Measurements from ENCODE around the gene PKP2. TPM values are rescaled to one million over a fixed set of nuclear protein-coding genes. Genes with fewer than 3 reads are reported as not detected.
"Not testable (repeated sequence)": the region's sequence is repeated elsewhere in the genome, so short reads cannot be mapped to it uniquely, and the experiment has no call there.

PKP2 gene
- total RNA-seq, 4 donors from 2014 or later: 0.62 to 3.3 (median 1.2) TPM

GRCh38 chr12:32897281-32897610 lies 669 bp upstream of the PKP2 start:
- H3K27ac ChIP-seq: peak overlapping the region in 1 of 4 donors; percentile 32
- peaks cover 0 to 20% (median 6%) of the 10 kb centered on the region in 3 donors for H3K4me1 ChIP-seq
- no peaks in the 10 kb centered on the region for H3K9me3 ChIP-seq
- 7 to 8% methylated on average over 5 to 6 of the region's 6 CpGs for WGBS, 2 donors (ENCODE audit: low coverage in 1 of 2)
- H3K27me3 ChIP-seq: peaks cover 73% of the 10 kb centered on the region
- no peaks in the 10 kb centered on the region for H3K36me3 ChIP-seq
- TF ChIP-seq CTCF (IDR thresholded peaks at IDR 0.05) (no peak), POLR2A (IDR thresholded peaks at IDR 0.05) (no peak), POLR2AphosphoS5 (IDR thresholded peaks at IDR 0.05) (no peak), EP300 (IDR thresholded peaks at IDR 0.05) (no peak)
- no peak for ATAC-seq
- peak overlapping the region in 1 of 2 donors; percentile 60 for H3K4me3 ChIP-seq

- no peaks in the 10 kb centered on the region for H3K36me3 ChIP-seq
- H3K27me3 ChIP-seq: peaks cover 69% of the 10 kb centered on the region
- H3K4me3 ChIP-seq: peak overlapping the region; percentile 38 to 60
- H3K4me1 ChIP-seq: peaks cover 0 to 20% (median 6%) of the 10 kb centered on the region in 3 donors
- no peak for TF ChIP-seq CTCF (IDR thresholded peaks at IDR 0.05)
- TF ChIP-seq POLR2AphosphoS5 (IDR thresholded peaks at IDR 0.05): no peak
- no peak for TF ChIP-seq EP300 (IDR thresholded peaks at IDR 0.05)
- WGBS, 2 donors (ENCODE audit: low coverage in 1 of 2): 5 to 6% methylated on average over 16 to 18 of the region's 28 CpGs
- peak overlapping the region in 1 of 4 donors; percentile 47 for H3K27ac ChIP-seq
- no peak for ATAC-seq
- no peaks in the 10 kb centered on the region for H3K9me3 ChIP-seq
Measured at GRCh38 chr12:32895688-32896431, 717 bp downstream of the PKP2 start.

- peaks cover 58% of the 10 kb centered on the region for H3K27me3 ChIP-seq
- H3K4me3 ChIP-seq: no peak overlapping the region
- 53 to 63% methylated on average over 2 of the region's 2 CpGs for WGBS, 2 donors (ENCODE audit: low coverage in 1 of 2)
- ATAC-seq: no peak
- H3K36me3 ChIP-seq: no peaks in the 10 kb centered on the region
- H3K9me3 ChIP-seq: no peaks in the 10 kb centered on the region
- TF ChIP-seq POLR2AphosphoS5 (IDR thresholded peaks at IDR 0.05) (no peak), POLR2A (IDR thresholded peaks at IDR 0.05) (no peak), EP300 (IDR thresholded peaks at IDR 0.05) (no peak), CTCF (IDR thresholded peaks at IDR 0.05) (no peak)
- H3K27ac ChIP-seq: no peak overlapping the region
- H3K4me1 ChIP-seq: peaks cover 0 to 20% (median 6%) of the 10 kb centered on the region in 3 donors
Measured at GRCh38 chr12:32894566-32894965, 2.0 kb downstream of the PKP2 start.

GRCh38 chr12:32893458-32893857 lies 3.1 kb downstream of the PKP2 start:
- Histone ChIP-seq H3K36me3 (no peaks in the 10 kb centered on the region), H3K4me1 (peaks cover 0 to 20% (median 6%) of the 10 kb centered on the region in 3 donors), H3K27ac (no peak overlapping the region), H3K27me3 (peaks cover 60% of the 10 kb centered on the region), H3K4me3 (no peak overlapping the region), H3K9me3 (no peaks in the 10 kb centered on the region)
- TF ChIP-seq POLR2A (IDR thresholded peaks at IDR 0.05) (no peak), CTCF (IDR thresholded peaks at IDR 0.05) (no peak), POLR2AphosphoS5 (IDR thresholded peaks at IDR 0.05) (no peak), EP300 (IDR thresholded peaks at IDR 0.05) (no peak)
- 42 to 44% methylated on average over 2 of the region's 2 CpGs for WGBS, 2 donors (ENCODE audit: low coverage in 1 of 2)
- ATAC-seq: no peak

- Histone ChIP-seq H3K4me3 (no peak overlapping the region), H3K27me3 (peaks cover 60% of the 10 kb centered on the region)
Measured at GRCh38 chr12:32893043-32893442, 3.5 kb downstream of the PKP2 start.

GRCh38 chr12:32892369-32892768 lies 4.2 kb downstream of the PKP2 start:
- not testable (repeated sequence) for H3K9me3 ChIP-seq, H3K36me3 ChIP-seq, H3K27ac ChIP-seq, H3K4me3 ChIP-seq, ATAC-seq
- WGBS, 2 donors (ENCODE audit: low coverage in 1 of 2): 63% methylated on average over 3 of the region's 3 CpGs; no CpG with 5 or more reads in 1 of the 2 donors
- H3K27me3 ChIP-seq: peaks cover 60% of the 10 kb centered on the region
- peaks cover 0 to 20% (median 6%) of the 10 kb centered on the region in 3 donors for H3K4me1 ChIP-seq

More at GRCh38 chr12:32893043-32893442, 3.5 kb downstream of the PKP2 start:
- Histone ChIP-seq H3K4me1 (peaks cover 0 to 20% (median 6%) of the 10 kb centered on the region in 3 donors), H3K27ac (no peak overlapping the region), H3K9me3 (no peaks in the 10 kb centered on the region), H3K36me3 (no peaks in the 10 kb centered on the region)
- ATAC-seq: no peak
- 27 to 28% methylated on average over 2 of the region's 2 CpGs for WGBS, 2 donors (ENCODE audit: low coverage in 1 of 2)
- TF ChIP-seq POLR2AphosphoS5 (IDR thresholded peaks at IDR 0.05) (no peak), EP300 (IDR thresholded peaks at IDR 0.05) (no peak)
